Urinary bladder (tissue), 4 donors: ENCODE measurements around the gene DTNB. TPM values are rescaled to one million over a fixed set of nuclear protein-coding genes. Genes with fewer than 3 reads are reported as not detected.

ENCODE experiments used
- DNase-seq: peaks from one replicate; pipeline ENCODE4 v3.0.0-alpha.2; 2015; ENCODE audit errors: extremely low spot score
- H3K27ac ChIP-seq: one replicate; pipeline ENCODE4 v1.5.1; 2013; ENCODE audit warnings: low read depth, mild to moderate bottlenecking, moderate library complexity
- H3K36me3 ChIP-seq: one replicate; pipeline ENCODE4 v1.6.1; 2013; ENCODE audit warnings: mild to moderate bottlenecking, moderate library complexity; ENCODE audit not compliant: insufficient read depth
- H3K4me1 ChIP-seq: one replicate; pipeline ENCODE4 v1.6.1; 2013; ENCODE audit warnings: mild to moderate bottlenecking, moderate library complexity; ENCODE audit not compliant: insufficient read depth
- H3K4me3 ChIP-seq: one replicate; pipeline ENCODE4 v1.5.1; 2013; ENCODE audit warnings: low read depth, low read length
- WGBS: extraction: QIAGEN DNeasy Blood & Tissue Kit; methylation state at CpG from one replicate; pipeline ENCODE4 v1.1.7; 2013; 5-methylcytosine and 5-hydroxymethylcytosine counted together
- polyA plus RNA-seq: library from polyadenylated mRNA; stranded (reverse); fragments of 200-250 nt; gene quantifications from one replicate; pipeline ENCODE4 v1.2.3, GENCODE V29; 2013
- total RNA-seq: library from RNA; depleted of rRNA; stranded (reverse); fragments of >200 nt; gene quantifications from one replicate; pipeline ENCODE4 v1.2.3, GENCODE V29; 2014
- donor health status: healthy with polysubstance abuse.
- donor health status: healthy.

The DTNB gene
- total and polyA plus RNA-seq, 2 donors: 5.4 to 14.0 TPM

- peaks cover 2% of the 10 kb centered on the region for H3K36me3 ChIP-seq
- no peak overlapping the region for H3K27ac ChIP-seq
- DNase-seq: no peak
- no peak overlapping the region for H3K4me3 ChIP-seq
- no peaks in the 10 kb centered on the region for H3K4me1 ChIP-seq
- WGBS: 92% methylated on average over 10 of the region's 10 CpGs
Measured at GRCh38 chr2:25582077-25582830, 91.1 kb downstream of the DTNB start.

GRCh38 chr2:25576596-25576995 is 96.8 kb downstream of the DTNB start:
- Histone ChIP-seq H3K27ac (no peak overlapping the region), H3K36me3 (peaks cover 2% of the 10 kb centered on the region), H3K4me3 (no peak overlapping the region), H3K4me1 (no peaks in the 10 kb centered on the region)
- WGBS: 95% methylated on average over 7 of the region's 7 CpGs
- DNase-seq: no peak

GRCh38 chr2:25572638-25573037 is 100.7 kb downstream of the DTNB start:
- WGBS: 96% methylated on average over 3 of the region's 3 CpGs
- no peaks in the 10 kb centered on the region for H3K4me1 ChIP-seq
- no peak for DNase-seq
- no peaks in the 10 kb centered on the region for H3K36me3 ChIP-seq
- H3K4me3 ChIP-seq: no peak overlapping the region
- H3K27ac ChIP-seq: no peak overlapping the region

GRCh38 chr2:25570161-25570845 is 103.1 kb downstream of the DTNB start:
- H3K4me1 ChIP-seq: no peaks in the 10 kb centered on the region
- no peak overlapping the region for H3K27ac ChIP-seq
- no peak for DNase-seq
- WGBS: 87% methylated on average over 3 of the region's 3 CpGs
- H3K4me3 ChIP-seq: no peak overlapping the region
- no peaks in the 10 kb centered on the region for H3K36me3 ChIP-seq

- DNase-seq: no peak
- H3K27ac ChIP-seq: no peak overlapping the region
- 73% methylated on average over 1 of the region's 1 CpG for WGBS
- H3K4me3 ChIP-seq: no peak overlapping the region
- no peaks in the 10 kb centered on the region for H3K36me3 ChIP-seq
- no peaks in the 10 kb centered on the region for H3K4me1 ChIP-seq
Measured at GRCh38 chr2:25567406-25567805, 106.0 kb downstream of the DTNB start.

- DNase-seq: no peak
- no peaks in the 10 kb centered on the region for H3K36me3 ChIP-seq
- WGBS: 60% methylated on average over 2 of the region's 2 CpGs
- no peak overlapping the region for H3K27ac ChIP-seq
- H3K4me3 ChIP-seq: no peak overlapping the region
- H3K4me1 ChIP-seq: no peaks in the 10 kb centered on the region
Measured at GRCh38 chr2:25566694-25567093, 106.7 kb downstream of the DTNB start.

DNA sequence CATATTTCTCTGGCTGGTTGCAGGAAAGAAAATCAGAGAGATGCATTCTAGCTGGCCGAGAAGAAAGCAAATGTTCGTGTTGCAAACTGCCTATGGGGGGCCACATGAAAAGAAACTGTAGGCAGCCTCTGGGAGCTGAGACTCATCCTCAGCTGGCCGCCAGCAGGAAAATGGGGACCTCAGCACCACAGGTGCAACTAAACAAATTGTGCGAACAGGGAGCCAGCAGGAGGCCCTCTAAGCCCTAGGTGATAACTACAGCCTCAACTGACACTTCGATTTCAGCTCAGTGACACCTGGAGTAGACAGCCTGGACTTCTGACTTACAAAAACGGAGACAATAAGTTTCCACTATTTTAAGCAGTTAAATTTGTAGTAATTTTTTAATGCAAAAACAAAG is 107.3 kb downstream of the DTNB start:
- H3K4me1 ChIP-seq: no peaks in the 10 kb centered on the region
- H3K36me3 ChIP-seq: no peaks in the 10 kb centered on the region
- no peak overlapping the region for H3K27ac ChIP-seq
- DNase-seq: no peak
- H3K4me3 ChIP-seq: no peak overlapping the region
- WGBS: 95% methylated on average over 6 of the region's 6 CpGs

GRCh38 chr2:25561136-25561850 is 112.1 kb downstream of the DTNB start:
- Histone ChIP-seq H3K27ac (no peak overlapping the region), H3K4me3 (no peak overlapping the region), H3K36me3 (no peaks in the 10 kb centered on the region), H3K4me1 (no peaks in the 10 kb centered on the region)
- WGBS: 90% methylated on average over 5 of the region's 5 CpGs
- no peak for DNase-seq

DNA sequence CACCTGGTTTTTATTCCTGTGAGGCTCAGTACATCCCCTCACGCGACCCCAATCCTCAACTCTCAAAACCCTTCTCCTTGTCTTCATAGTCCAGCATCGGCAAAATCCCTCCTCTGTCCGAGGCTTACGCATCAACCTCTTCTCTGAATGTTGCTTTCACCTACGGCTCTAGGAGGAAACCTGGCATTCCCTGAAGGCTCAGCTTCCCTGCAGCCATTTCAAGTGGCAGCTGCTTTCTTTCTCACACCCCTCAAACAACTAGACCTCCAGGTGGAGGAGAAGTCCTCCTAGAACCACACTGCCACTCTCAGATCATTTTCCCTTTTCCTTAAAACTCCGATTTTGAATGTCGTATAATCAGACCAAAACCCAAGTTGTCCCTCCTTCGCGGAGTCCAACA is 114.2 kb downstream of the DTNB start:
- no peaks in the 10 kb centered on the region for H3K36me3 ChIP-seq
- H3K4me3 ChIP-seq: no peak overlapping the region
- no peak overlapping the region for H3K27ac ChIP-seq
- H3K4me1 ChIP-seq: no peaks in the 10 kb centered on the region
- WGBS: 96% methylated on average over 10 of the region's 10 CpGs
- no peak for DNase-seq

DNA sequence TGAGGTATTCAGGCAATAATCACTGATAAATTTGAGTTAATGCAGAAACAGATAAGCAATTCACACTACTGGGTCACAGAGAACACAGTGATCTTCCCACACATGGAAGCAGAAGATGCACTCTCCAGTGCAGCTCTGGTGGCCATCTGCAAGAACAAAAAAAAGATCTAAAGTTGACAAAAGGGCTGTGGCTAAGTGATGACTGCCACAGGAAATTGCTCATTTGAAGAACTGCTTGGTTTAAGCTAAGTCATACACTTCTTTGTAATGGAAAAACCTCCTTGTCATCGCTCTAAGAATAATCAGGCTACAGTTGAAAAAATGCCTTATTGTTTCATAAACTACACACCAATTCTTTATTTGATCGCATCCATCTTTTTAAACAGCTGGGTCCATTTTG is 115.1 kb downstream of the DTNB start:
- Histone ChIP-seq H3K36me3 (no peaks in the 10 kb centered on the region), H3K4me3 (no peak overlapping the region), H3K4me1 (no peaks in the 10 kb centered on the region), H3K27ac (no peak overlapping the region)
- 82% methylated on average over 2 of the region's 2 CpGs for WGBS
- no peak for DNase-seq

DNA sequence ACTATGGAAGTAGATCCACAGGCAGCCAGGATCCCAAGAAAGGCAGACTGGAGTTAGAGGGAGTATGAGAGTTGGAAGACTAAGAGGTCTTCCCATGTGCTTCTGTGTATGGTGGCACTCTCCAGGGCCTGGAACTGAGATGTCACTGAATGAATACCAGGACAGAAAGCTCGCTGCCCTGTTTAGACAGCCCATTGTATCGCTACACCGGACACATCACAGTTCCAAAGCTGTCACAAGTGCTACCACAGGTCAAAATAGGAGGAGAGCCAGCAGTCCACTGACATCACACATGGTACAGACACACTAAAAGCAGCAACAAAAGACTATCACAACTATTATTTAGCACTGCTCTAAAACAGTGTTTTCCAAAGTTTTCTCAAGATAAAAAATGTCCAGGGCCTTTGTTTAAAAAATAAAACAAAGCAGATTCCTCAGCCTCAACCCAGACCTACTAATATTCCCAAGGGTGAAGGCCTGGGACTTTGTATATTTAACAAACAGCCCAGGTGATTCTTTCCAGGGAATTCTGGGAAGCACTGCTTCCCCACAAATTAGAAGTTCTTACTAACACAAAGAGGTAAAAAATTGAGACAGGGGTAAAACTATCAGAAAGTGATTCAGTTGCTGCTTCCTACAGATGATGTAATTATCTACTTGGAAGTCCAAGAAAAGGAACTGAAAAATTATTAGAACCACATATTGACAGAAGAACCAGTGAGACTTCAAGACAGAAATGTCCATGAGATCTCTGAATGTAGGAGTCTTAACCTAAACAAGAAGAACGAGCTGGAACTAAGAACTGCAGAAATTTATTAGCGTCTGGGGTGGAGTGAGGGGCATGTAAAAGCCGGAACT is 116.0 kb downstream of the DTNB start:
- no peak for DNase-seq
- Histone ChIP-seq H3K4me1 (no peaks in the 10 kb centered on the region), H3K27ac (no peak overlapping the region), H3K36me3 (no peaks in the 10 kb centered on the region), H3K4me3 (no peak overlapping the region)
- WGBS: 84% methylated on average over 6 of the region's 6 CpGs

DNA sequence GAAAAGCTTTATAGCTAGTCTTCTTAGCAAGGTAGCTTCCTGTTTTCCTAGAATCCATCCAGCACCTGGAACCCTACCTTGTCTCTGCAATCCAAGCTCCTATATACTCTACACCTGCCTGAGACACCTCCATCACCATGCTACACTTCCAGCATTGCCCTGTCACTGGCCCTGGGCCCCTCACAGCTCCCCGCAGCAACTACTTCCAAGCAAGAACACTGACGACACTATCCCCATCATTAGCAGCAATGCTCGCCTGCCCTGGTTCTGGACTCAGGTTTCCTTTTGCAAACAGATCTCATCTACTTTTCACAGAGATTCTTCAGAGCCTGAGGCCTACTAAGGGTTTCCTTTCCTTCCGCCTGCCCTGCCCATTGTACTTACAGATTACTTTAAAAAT is 121.1 kb downstream of the DTNB start:
- Histone ChIP-seq H3K4me1 (no peaks in the 10 kb centered on the region), H3K4me3 (no peak overlapping the region), H3K27ac (no peak overlapping the region), H3K36me3 (no peaks in the 10 kb centered on the region)
- no peak for DNase-seq
- 97% methylated on average over 4 of the region's 4 CpGs for WGBS

- Histone ChIP-seq H3K36me3 (no peaks in the 10 kb centered on the region), H3K4me1 (no peaks in the 10 kb centered on the region), H3K27ac (no peak overlapping the region), H3K4me3 (no peak overlapping the region)
- no peak for DNase-seq
- 82% methylated on average over 2 of the region's 2 CpGs for WGBS
Measured at GRCh38 chr2:25551316-25551715, 122.1 kb downstream of the DTNB start.
